ES-I3 (cell line): Measurements from ENCODE around the gene TOP1.
"Not testable (repeated sequence)": the region's sequence is repeated elsewhere in the genome, so short reads cannot be mapped to it uniquely, and the experiment has no call there.

Experiments used
- H3K36me3 ChIP-seq: 2 replicates; pipeline ENCODE4 v1.6.1; 2013; ENCODE audit warnings: mild to moderate bottlenecking, low read length, control low read depth, moderate library complexity; ENCODE audit not compliant: insufficient read depth
- H3K4me1 ChIP-seq: 2 replicates; pipeline ENCODE4 v1.6.1; 2013; ENCODE audit warnings: mild to moderate bottlenecking, control low read depth, low read length; ENCODE audit not compliant: insufficient read depth
- H3K9ac ChIP-seq: 2 replicates; pipeline ENCODE4 v1.6.1; 2013; ENCODE audit warnings: low read depth, mild to moderate bottlenecking, low read length, moderate library complexity
- H3K9me3 ChIP-seq: 2 replicates; pipeline ENCODE4 v1.6.1; 2013; ENCODE audit warnings: mild to moderate bottlenecking, low read length, moderate library complexity; ENCODE audit not compliant: control insufficient read depth, insufficient read depth

TOP1 gene

DNA sequence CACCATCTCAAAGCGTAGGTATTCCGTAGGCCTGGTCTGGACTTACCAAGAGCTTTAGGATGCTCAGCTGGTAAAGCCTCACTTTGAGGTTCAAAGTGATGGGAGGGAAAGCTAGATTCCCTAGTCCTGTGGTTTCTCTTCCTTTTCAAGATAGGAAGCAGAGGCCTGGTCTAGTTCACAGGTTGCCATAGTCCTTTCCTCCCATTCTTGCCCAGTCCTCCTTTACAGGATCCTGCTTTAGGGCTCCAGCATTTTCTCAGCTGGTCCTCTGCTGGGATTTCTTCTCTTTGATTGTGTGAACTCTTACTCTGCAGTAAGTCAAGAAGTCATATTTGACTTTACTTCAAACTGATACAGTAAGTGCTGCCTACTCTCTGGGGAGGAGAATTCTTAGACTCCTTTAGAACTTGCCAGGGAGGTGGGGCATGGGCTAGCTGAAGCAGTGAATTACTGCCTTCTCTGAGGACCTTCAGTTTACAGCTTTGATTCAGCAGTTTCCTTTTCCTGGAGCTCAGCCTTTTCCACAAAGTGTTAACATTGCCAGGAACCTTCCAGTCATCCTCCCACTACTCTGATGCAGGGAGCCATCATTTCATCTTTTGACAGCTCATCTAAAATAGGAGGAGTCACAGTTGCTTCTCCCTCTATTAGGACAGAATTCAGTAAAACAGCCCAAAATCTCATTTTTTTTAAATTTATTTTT, 65.9 kb downstream of the TOP1 start:
- peaks cover 30% of the 10 kb centered on the region for H3K36me3 ChIP-seq
- no peaks in the 10 kb centered on the region for H3K9me3 ChIP-seq
- H3K9ac ChIP-seq: no peak overlapping the region
- H3K4me1 ChIP-seq: no peaks in the 10 kb centered on the region

GRCh38 chr20:41095110-41095969, 66.7 kb downstream of the TOP1 start:
- Histone ChIP-seq H3K36me3 (peaks cover 35% of the 10 kb centered on the region), H3K9ac (no peak overlapping the region), H3K9me3 (no peaks in the 10 kb centered on the region), H3K4me1 (no peaks in the 10 kb centered on the region)

GRCh38 chr20:41098703-41099250, 70.2 kb downstream of the TOP1 start:
- Histone ChIP-seq H3K4me1 (no peaks in the 10 kb centered on the region), H3K9me3 (no peaks in the 10 kb centered on the region), H3K36me3 (peaks cover 49% of the 10 kb centered on the region), H3K9ac (no peak overlapping the region)

DNA sequence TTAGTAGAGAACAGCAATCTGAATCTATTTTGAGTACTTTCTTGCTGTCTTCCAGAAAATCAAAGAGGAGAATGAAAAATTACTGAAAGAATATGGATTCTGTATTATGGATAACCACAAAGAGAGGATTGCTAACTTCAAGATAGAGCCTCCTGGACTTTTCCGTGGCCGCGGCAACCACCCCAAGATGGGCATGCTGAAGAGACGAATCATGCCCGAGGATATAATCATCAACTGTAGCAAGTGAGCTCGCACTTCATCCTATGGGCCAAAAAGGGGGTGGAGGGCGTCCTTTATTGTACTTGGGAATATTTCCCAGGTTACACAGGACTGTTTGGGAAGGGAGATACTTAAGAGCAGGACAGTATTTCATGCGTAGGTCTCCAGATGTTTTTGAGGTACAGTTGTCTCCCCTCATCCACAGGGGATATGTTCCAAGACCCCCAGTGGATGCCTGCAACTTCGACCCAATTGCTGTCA, 71.4 kb downstream of the TOP1 start:
- Histone ChIP-seq H3K9ac (no peak overlapping the region), H3K9me3 (no peaks in the 10 kb centered on the region), H3K4me1 (no peaks in the 10 kb centered on the region), H3K36me3 (peaks cover 49% of the 10 kb centered on the region)

GRCh38 chr20:41101660-41102059, 73.0 kb downstream of the TOP1 start:
- H3K4me1 ChIP-seq: no peaks in the 10 kb centered on the region
- no peaks in the 10 kb centered on the region for H3K9me3 ChIP-seq
- H3K9ac ChIP-seq: no peak overlapping the region
- H3K36me3 ChIP-seq: peaks cover 44% of the 10 kb centered on the region

GRCh38 chr20:41108531-41108930, 79.9 kb downstream of the TOP1 start:
- Histone ChIP-seq H3K9ac (no peak overlapping the region), H3K4me1 (no peaks in the 10 kb centered on the region), H3K9me3 (no peaks in the 10 kb centered on the region), H3K36me3 (peaks cover 21% of the 10 kb centered on the region)

GRCh38 chr20:41110012-41110411, 81.4 kb downstream of the TOP1 start:
- peaks cover 31% of the 10 kb centered on the region for H3K36me3 ChIP-seq

GRCh38 chr20:41110930-41111577, 82.4 kb downstream of the TOP1 start:
- Histone ChIP-seq H3K36me3 (peaks cover 41% of the 10 kb centered on the region), H3K4me1 (no peaks in the 10 kb centered on the region), H3K9me3 (no peaks in the 10 kb centered on the region), H3K9ac (no peak overlapping the region)

More at GRCh38 chr20:41110012-41110411, 81.4 kb downstream of the TOP1 start:
- no peaks in the 10 kb centered on the region for H3K9me3 ChIP-seq
- H3K9ac ChIP-seq: no peak overlapping the region
- H3K4me1 ChIP-seq: no peaks in the 10 kb centered on the region

DNA sequence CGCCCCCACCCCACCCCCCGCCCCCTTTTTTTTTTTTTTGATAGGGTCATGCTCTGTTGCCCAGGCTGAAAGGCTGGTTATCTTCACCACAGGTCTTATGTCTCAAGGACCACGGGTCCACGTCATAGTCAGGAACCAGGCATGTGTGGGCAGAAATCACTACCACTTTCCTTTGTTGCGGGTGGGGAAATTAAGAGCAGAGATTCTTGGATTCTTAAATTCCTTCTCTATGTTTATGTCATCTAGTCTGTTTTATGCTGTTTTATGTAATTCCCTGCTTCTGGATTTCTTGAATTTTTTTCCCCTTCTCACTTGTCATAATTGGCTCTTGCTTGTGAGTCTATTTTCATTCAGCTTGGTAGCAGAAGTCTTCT, 82.9 kb downstream of the TOP1 start:
- Histone ChIP-seq H3K9ac (no peak overlapping the region), H3K36me3 (peaks cover 46% of the 10 kb centered on the region)

GRCh38 chr20:41116282-41116956, 87.8 kb downstream of the TOP1 start:
- Histone ChIP-seq H3K9ac (no peak overlapping the region), H3K9me3 (no peaks in the 10 kb centered on the region), H3K4me1 (no peaks in the 10 kb centered on the region), H3K36me3 (peaks cover 67% of the 10 kb centered on the region)

More for the DNA sequence above, 82.9 kb downstream of the TOP1 start:
- H3K9me3 ChIP-seq: no peaks in the 10 kb centered on the region
- no peaks in the 10 kb centered on the region for H3K4me1 ChIP-seq

DNA sequence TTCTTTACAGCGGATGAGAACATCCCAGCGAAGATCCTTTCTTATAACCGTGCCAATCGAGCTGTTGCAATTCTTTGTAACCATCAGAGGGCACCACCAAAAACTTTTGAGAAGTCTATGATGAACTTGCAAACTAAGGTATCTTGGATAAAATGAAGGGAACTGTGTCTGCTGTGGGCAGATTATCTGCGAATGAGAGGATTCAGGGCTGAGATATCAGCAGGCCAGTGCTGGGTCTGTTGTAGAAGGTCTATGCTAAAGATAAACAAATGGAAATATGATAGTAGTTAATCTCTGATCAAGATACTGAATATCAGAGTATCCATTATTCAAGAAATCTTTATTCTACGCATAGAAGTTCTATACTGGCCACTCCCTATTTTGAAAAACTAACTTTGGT, 89.5 kb downstream of the TOP1 start:
- peaks cover 73% of the 10 kb centered on the region for H3K36me3 ChIP-seq
- not testable (repeated sequence) for H3K9me3 ChIP-seq

GRCh38 chr20:41118632-41119031, 90.0 kb downstream of the TOP1 start:
- H3K4me1 ChIP-seq: no peaks in the 10 kb centered on the region
- peaks cover 75% of the 10 kb centered on the region for H3K36me3 ChIP-seq
- H3K9me3 ChIP-seq: no peaks in the 10 kb centered on the region
- H3K9ac ChIP-seq: no peak overlapping the region

More for the DNA sequence above, 89.5 kb downstream of the TOP1 start:
- H3K9ac ChIP-seq, H3K4me1 ChIP-seq: not testable (repeated sequence)

DNA sequence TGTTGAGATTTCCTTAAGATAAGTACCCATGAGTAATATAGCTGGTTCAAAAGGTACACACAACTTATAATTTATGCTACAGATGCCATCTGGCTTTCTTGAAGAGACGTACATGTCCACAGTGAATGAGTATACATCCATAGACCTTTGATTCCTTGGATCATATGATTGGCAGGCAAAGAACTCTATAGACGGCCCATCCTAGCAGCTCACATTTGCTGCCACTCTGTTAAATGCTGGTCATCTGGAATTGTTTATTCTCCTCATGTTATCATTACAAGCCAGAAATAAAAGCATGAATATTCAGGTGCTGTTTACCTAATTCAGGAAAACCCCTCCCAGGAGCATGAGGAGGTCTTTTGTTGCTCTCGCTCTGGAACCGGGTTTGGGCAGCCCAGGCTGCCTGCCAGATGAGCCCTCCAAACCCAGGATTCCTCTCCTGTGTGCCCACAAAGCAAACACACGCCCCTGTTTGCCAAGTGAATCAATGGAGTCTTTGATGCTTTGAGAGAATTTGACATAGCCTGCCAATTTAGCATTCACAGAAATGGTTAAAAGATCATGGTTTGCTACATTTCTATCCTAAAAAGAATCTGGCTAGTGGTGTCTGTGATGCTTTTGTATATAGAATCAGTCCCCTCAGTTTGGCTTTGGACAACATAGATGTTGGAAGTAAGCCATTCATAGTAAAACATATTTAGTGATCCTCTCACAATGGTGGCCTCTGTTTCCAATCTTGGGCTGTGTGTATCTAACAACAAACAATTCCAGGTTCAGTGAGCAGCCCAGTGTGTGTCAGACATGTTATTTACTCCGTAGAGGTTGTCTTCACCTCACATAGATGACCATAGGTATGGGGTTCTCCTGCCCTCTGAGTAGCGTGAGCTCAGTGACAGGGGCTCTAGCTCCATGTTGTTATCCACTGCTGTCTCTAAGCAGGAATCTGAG, 91.3 kb downstream of the TOP1 start:
- H3K9ac ChIP-seq: no peak overlapping the region
- H3K36me3 ChIP-seq: peaks cover 71% of the 10 kb centered on the region
- H3K9me3 ChIP-seq: no peaks in the 10 kb centered on the region
- H3K4me1 ChIP-seq: no peaks in the 10 kb centered on the region
